GM21447 (cell line): ENCODE results near the gene PRKCSH.
"Not testable (repeated sequence)": the region's sequence is repeated elsewhere in the genome, so short reads cannot be mapped to it uniquely, and the experiment has no call there.

ENCODE experiments used
- ATAC-seq: cut with Tn5 transposase; IDR thresholded peaks from one replicate; pipeline ENCODE4 v1.9.1; 2021; ENCODE audit not compliant: unreplicated experiment

The PRKCSH gene

DNA sequence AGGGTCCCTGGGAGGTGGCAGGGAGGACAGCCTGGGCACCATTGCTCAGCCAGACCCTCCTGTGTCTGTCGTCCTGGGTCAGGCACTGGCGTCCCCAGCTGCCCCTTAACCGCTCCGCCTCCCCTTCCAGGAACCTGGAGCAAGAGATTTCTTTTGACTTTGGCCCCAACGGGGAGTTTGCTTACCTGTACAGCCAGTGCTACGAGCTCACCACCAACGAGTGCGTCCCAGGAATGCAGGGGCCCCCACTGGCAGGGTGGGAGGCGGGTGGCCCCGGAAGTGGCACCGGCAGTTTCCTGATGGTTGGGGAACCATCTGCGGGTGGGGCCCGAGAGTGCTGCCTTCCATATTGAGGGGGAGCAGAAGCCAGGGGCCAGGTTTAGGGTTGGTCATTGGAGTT, 13.0 kb downstream of the PRKCSH start:
- ATAC-seq, result no peak

- ATAC-seq, result no peak
Observed at GRCh38 chr19:11448923-11449554, 13.6 kb downstream of the PRKCSH start.

DNA sequence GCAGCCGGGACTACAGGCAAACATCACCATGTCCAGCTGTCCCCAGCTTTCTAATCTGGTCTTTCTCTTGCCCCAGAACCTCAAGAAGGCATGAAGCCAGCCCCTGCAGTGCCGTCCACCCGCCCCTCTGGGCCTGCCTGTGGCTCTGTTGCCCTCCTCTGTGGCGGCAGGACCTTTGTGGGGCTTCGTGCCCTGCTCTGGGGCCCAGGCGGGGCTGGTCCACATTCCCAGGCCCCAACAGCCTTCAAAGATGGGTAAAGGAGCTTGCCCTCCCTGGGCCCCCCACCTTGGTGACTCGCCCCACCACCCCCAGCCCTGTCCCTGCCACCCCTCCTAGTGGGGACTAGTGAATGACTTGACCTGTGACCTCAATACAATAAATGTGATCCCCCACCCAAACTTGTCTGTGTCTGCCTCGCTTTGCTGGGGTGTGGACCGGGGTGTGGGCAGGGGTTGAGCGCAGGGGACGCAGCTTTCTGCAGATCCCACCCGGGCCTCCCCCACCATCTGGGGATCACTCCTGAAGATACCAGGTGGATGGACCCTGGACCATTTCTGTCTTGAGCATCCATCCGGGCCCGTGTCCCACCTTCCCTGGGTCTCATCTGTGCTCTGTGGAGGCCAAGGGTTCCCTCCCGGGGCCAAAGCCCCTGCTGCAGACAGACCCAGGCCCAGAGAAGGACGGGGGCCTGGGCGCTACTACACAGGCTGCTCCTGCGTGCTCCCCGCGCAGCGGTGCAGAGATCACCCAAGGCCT, 15.3 kb downstream of the PRKCSH start:
- no peak for ATAC-seq

DNA sequence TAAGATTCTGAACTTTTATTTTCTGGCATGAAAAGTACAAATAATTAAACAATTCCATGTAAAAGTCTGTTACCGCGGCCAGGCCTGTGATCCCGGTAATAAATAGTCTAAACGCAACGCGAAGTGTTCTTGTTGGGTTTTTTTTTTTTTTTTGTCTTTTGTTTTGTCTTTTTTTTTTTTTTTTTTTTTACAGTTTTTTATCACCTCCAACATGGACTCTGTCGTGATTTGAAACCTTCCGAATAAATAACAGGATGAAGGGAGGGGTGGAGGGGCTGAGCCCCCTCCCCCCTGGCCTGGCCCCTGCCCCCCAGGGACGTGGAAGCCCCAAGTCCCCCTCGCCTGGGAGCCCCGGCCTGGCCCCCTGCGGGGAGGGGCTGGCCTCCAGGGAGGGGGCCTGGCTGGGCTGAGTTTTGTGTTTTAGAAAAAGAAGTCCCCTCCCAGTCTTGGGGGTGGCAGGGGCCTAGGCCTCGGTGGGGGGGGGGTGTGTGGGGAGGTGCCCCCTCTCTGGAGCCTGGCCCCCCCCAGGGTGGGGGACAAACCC, 16.0 kb downstream of the PRKCSH start:
- ATAC-seq, result no peak

- no peak for ATAC-seq
Observed at GRCh38 chr19:11451871-11452619, 16.6 kb downstream of the PRKCSH start.

GRCh38 chr19:11452620-11453310, 17.3 kb downstream of the PRKCSH start:
- ATAC-seq, result no peak

DNA sequence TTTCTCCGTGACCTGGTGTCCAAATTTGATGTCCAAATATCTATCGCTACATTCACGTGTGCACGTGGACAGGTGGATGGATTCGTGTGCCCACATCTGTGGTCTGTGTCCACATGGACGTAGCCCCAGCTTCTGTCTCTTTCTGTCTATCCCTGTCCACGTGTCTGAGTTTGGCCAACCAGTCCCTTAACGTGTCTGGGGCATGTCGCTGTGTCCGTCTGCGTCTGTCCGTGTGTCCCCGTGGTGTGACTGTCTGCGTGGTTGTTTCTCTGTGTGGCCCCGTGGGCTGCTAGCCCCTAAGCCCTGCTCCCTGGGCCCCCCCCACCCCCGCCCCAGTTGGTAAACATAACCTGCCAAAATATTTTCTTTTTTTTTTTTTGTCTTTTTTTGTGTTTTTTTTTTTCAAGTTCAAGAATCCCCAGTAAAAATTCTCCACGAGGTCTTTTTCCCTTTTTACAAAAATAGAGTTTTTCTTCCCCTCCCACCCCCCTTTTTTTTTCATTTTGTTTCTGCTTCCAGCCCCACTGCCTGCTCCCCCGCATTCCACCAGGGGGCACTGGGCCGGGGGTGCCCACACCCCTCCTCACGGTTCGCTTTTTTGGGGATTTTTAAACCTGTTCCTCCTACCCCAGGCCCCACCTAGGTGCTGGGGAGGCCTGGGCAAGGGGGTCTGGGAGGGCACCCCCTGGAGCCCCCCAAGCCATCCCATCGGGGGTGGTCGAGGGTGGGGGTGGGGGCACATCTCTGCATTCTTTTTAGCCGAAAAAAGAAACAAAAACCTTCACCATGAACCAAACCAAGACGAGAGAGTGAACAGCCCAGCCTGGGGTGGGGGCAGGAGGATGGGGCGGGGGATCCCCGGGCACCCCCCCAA, 18.3 kb downstream of the PRKCSH start:
- no peak for ATAC-seq

DNA sequence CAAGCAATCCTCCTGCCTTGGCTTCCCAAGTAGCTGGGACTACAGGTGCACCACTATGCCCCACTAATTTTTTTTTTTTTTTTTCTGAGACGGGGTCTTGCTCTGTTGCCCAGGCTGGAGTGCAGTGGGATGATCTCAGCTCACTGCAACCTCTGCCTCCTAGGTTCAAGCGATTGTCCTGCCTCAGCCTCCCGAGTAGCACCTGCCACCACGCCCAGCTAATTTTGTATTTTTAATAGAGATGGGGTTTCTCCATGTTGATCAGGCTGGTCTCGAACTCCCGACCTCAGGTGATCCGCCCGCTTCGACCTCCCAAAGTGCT, 19.8 kb downstream of the PRKCSH start:
- not testable (repeated sequence) for ATAC-seq

- ATAC-seq, result no peak
Observed at GRCh38 chr19:11456659-11457058, 21.2 kb downstream of the PRKCSH start.

DNA sequence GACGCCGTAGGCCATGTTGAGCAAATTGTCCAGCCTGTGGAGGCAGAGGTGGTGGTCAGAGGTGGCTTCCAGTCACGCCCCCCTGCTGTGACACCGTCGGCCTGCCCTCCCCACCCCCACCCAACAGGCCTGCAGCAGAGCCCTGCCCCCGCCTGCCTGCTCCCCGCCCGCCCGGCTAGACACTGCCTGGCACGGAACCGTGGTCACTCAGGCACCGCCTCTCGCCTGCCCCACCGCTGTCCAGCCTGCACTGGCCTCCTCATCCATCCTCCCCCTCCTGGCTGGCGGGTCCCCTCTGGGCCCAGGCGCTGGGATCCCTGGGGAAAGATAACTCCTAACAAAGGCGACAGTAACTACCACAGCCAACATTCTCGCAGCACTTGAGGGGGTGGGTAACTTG, 21.7 kb downstream of the PRKCSH start:
- no peak for ATAC-seq

- ATAC-seq, result no peak
Observed at GRCh38 chr19:11457831-11458230, 22.4 kb downstream of the PRKCSH start.

DNA sequence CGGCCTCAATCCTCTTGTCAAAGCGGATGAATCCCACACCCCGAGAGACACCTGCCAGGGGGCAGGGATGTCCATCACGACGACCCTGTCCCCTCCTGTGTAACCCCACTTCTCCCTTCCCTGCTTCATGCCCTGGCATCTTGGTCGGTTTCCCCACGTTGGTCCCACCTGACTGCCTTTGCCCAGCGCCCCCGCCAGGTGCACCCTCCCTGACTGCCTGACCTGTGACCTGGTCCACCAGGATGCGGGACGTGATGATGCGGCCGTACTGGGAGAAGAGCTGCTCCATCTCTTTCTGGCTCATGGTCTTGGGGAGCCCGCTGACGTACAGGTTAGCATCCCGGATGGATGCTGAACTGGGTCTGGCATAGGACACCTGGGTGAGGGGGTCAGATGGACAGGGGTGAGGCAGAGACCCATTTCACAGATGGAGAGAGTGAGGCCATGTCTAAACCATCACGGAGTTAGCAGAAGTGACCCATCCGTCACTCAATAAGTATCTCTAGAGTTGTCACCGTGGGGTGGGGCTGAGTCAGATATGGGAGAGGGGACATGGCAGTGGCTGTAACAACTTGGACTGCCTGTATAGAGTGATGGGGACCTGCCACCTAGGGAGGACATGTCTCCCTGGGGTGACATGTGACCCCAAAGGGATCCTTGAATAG, 22.9 kb downstream of the PRKCSH start:
- no peak for ATAC-seq

DNA sequence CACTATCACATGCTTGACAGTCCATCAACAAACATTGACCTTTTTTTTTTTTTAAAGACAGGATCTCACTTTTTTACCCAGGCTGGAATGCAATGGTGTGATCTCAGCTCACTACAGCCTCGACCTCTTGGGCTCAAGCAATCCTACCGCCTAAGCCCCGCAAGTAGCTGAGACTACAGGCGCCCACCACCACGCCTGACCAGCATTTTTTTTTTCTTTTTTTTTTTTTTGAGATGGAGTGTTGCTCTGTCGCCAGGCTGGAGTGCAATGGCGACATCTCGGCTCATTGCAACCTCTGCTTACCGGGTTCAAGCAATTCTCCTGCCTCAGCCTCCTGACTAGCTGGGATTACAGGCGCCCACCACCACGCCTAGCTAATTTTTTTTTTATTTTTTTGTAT, 23.5 kb downstream of the PRKCSH start:
- not testable (repeated sequence) for ATAC-seq

DNA sequence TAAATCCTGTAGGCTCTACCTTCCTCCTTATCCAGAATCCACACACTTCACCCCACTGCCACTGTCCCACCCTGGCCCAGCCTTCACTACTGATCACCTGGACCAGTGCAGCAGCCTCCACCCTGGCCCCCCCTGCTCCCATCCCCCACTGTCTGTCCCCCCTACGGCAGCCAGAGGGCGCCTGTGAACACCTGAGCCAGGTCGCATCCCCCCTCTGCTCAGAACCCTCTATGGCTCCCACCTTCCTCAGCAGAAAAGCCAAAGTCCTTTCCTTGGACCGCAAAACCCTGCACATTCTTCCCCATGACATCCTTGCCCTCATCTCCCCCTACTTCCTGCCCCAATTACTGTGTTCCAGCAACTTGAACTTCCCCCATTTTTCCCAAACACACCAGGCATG, 24.8 kb downstream of the PRKCSH start:
- ATAC-seq, result no peak

GRCh38 chr19:11461453-11461852, 26.0 kb downstream of the PRKCSH start:
- ATAC-seq, result no peak

GRCh38 chr19:11463391-11463790, 28.0 kb downstream of the PRKCSH start:
- ATAC-seq, result no peak

- no peak for ATAC-seq
Observed at GRCh38 chr19:11464333-11465265, 29.2 kb downstream of the PRKCSH start.

DNA sequence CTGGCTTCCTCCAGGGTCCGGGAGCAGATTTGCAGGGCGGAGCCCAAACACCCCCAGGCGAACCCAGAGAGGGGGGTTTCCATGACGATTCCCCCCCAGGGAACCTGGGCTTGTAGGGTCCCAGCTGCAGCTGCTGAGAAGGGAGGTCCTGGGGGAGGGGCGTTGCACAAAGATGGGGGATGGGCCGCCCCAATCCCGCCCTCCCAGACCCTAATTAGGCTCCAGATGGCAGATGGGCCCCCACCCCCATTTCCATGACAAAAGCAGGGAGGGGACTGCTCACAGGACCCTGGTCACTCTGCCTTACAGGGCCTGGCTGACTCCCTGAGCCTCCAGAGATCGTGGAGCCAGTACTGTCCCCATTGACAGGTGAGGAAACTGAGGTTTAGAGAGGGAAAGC, 30.2 kb downstream of the PRKCSH start:
- no peak for ATAC-seq
